ENCODE results near the gene THAP2.

THAP2 gene

GRCh38 chr12:71646512-71646911 lies 17.6 kb upstream of the THAP2 start:
- H3K4me3 ChIP-seq (ENCODE audit: low read length), result no peak overlapping the region
- no peak for TF ChIP-seq CTCF (conservative IDR thresholded peaks at IDR 0.05; ENCODE audit: low read depth, low read length)
- no peak for DNase-seq (ENCODE audit: low read depth)

- TF ChIP-seq CTCF (conservative IDR thresholded peaks at IDR 0.05; ENCODE audit: low read depth, low read length), result no peak
- H3K4me3 ChIP-seq (ENCODE audit: low read length), result no peak overlapping the region
- DNase-seq (ENCODE audit: low read depth), result no peak
Observed at GRCh38 chr12:71648537-71648936, 15.6 kb upstream of the THAP2 start.

GRCh38 chr12:71649401-71649800 lies 14.7 kb upstream of the THAP2 start:
- no peak overlapping the region for H3K4me3 ChIP-seq (ENCODE audit: low read length)
- no peak for DNase-seq (ENCODE audit: low read depth)
- TF ChIP-seq CTCF (conservative IDR thresholded peaks at IDR 0.05; ENCODE audit: low read depth, low read length), result no peak

GRCh38 chr12:71652656-71653055 lies 11.4 kb upstream of the THAP2 start:
- H3K4me3 ChIP-seq (ENCODE audit: low read length), result no peak overlapping the region
- TF ChIP-seq CTCF (conservative IDR thresholded peaks at IDR 0.05; ENCODE audit: low read depth, low read length), result no peak
- no peak for DNase-seq (ENCODE audit: low read depth)

- H3K4me3 ChIP-seq (ENCODE audit: low read length), result no peak overlapping the region
- TF ChIP-seq CTCF (conservative IDR thresholded peaks at IDR 0.05; ENCODE audit: low read depth, low read length), result no peak
- no peak for DNase-seq (ENCODE audit: low read depth)
Observed at GRCh38 chr12:71653137-71653536, 11.0 kb upstream of the THAP2 start.

- no peak overlapping the region for H3K4me3 ChIP-seq (ENCODE audit: low read length)
- no peak for DNase-seq (ENCODE audit: low read depth)
- no peak for TF ChIP-seq CTCF (conservative IDR thresholded peaks at IDR 0.05; ENCODE audit: low read depth, low read length)
Observed at GRCh38 chr12:71654200-71654599, 9.9 kb upstream of the THAP2 start.

- no peak for TF ChIP-seq CTCF (conservative IDR thresholded peaks at IDR 0.05; ENCODE audit: low read depth, low read length)
- no peak overlapping the region for H3K4me3 ChIP-seq (ENCODE audit: low read length)
- DNase-seq (ENCODE audit: low read depth), result no peak
Observed at GRCh38 chr12:71655495-71655894, 8.6 kb upstream of the THAP2 start.
